Measurements from ENCODE around the gene SUPT3H. TPM values are rescaled to one million over a fixed set of nuclear protein-coding genes. Genes with fewer than 3 reads are reported as not detected.

Gene SUPT3H
- polyA plus RNA-seq, 3 donors = 2.4 to 3.5 (median 2.5) TPM

GRCh38 chr6:44837255-44837654 is 540.5 kb downstream of the SUPT3H start:
- Histone ChIP-seq H3K4me1 (ENCODE audit: control insufficient read depth in 1 of 2, insufficient read depth in 2 of 2, low read length in 2 of 2) (peaks cover 0 to 3% of the 10 kb centered on the region in 2 donors), H3K79me2 (ENCODE audit: insufficient read depth, low read length) (no peaks in the 10 kb centered on the region), H2AFZ (ENCODE audit: insufficient read depth, low read depth, low read length, poor library complexity, severe bottlenecking) (no peak overlapping the region), H3K4me2 (replicated peaks; ENCODE audit: extremely low read depth, low read length, poor library complexity, severe bottlenecking) (no peak overlapping the region), H3K9ac (ENCODE audit: insufficient read depth, low read length, poor library complexity, severe bottlenecking) (no peak overlapping the region), H3K36me3 (replicated peaks in 1 of 2; ENCODE audit: control insufficient read depth in 1 of 2, insufficient read depth in 2 of 2, low read length in 2 of 2) (no peaks in the 10 kb centered on the region), H3K27me3 (ENCODE audit: control insufficient read depth in 2 of 2, insufficient read depth in 2 of 2, low read length in 2 of 2) (no peaks in the 10 kb centered on the region), H3K27ac (ENCODE audit: low read depth in 1 of 2, low read length in 2 of 2) (no peak overlapping the region), H4K20me1 (ENCODE audit: insufficient read depth, low read length) (no peaks in the 10 kb centered on the region), H3K9me3 (replicated peaks in 1 of 2; ENCODE audit: control insufficient read depth in 1 of 2, insufficient read depth in 1 of 2, low read length in 2 of 2) (no peaks in the 10 kb centered on the region), H3K4me3 (replicated peaks in 1 of 3; ENCODE audit: low read depth in 2 of 3, low read length in 3 of 3) (no peak overlapping the region)
- H3K27me3 Mint-ChIP-seq (ENCODE audit: low read depth in 3 of 3) = no peaks in the 10 kb centered on the region
- peaks cover 2% of the 10 kb centered on the region for H3K4me1 Mint-ChIP-seq
- intact Hi-C loops (cut with micrococcal nuclease) = no loop called here
- no peak for DNase-seq
- no peak overlapping the region for H3K4me3 Mint-ChIP-seq
- H3K36me3 Mint-ChIP-seq = no peaks in the 10 kb centered on the region
- H3K9me3 Mint-ChIP-seq = peaks cover 0 to 2% (median 0%) of the 10 kb centered on the region in 7 donors
- H3K27ac Mint-ChIP-seq = no peak overlapping the region
- no peak for TF ChIP-seq CTCF (IDR thresholded peaks at IDR 0.05)

- Histone ChIP-seq H3K4me3 (replicated peaks in 1 of 3; ENCODE audit: low read depth in 2 of 3, low read length in 3 of 3) (no peak overlapping the region), H3K36me3 (replicated peaks in 1 of 2; ENCODE audit: control insufficient read depth in 1 of 2, insufficient read depth in 2 of 2, low read length in 2 of 2) (no peaks in the 10 kb centered on the region), H4K20me1 (ENCODE audit: insufficient read depth, low read length) (no peaks in the 10 kb centered on the region), H2AFZ (ENCODE audit: insufficient read depth, low read depth, low read length, poor library complexity, severe bottlenecking) (no peak overlapping the region), H3K4me1 (ENCODE audit: control insufficient read depth in 1 of 2, insufficient read depth in 2 of 2, low read length in 2 of 2) (peaks cover 20 to 21% of the 10 kb centered on the region in 2 donors), H3K79me2 (ENCODE audit: insufficient read depth, low read length) (no peaks in the 10 kb centered on the region), H3K4me2 (replicated peaks; ENCODE audit: extremely low read depth, low read length, poor library complexity, severe bottlenecking) (no peak overlapping the region), H3K9me3 (replicated peaks in 1 of 2; ENCODE audit: control insufficient read depth in 1 of 2, insufficient read depth in 1 of 2, low read length in 2 of 2) (no peaks in the 10 kb centered on the region), H3K27me3 (ENCODE audit: control insufficient read depth in 2 of 2, insufficient read depth in 2 of 2, low read length in 2 of 2) (no peaks in the 10 kb centered on the region), H3K9ac (ENCODE audit: insufficient read depth, low read length, poor library complexity, severe bottlenecking) (no peak overlapping the region), H3K27ac (ENCODE audit: low read depth in 1 of 2, low read length in 2 of 2) (no peak overlapping the region)
- TF ChIP-seq CTCF (IDR thresholded peaks at IDR 0.05) = no peak
- H3K27ac Mint-ChIP-seq = no peak overlapping the region
- WGBS (ENCODE audit: insufficient coverage) = no CpG with 5 or more reads among the region's 1 CpG
- no peak overlapping the region for H3K4me3 Mint-ChIP-seq
- no peaks in the 10 kb centered on the region for H3K9me3 Mint-ChIP-seq
- peaks cover 0 to 5% (median 0%) of the 10 kb centered on the region in 3 donors for H3K27me3 Mint-ChIP-seq (ENCODE audit: low read depth in 3 of 3)
- H3K4me1 Mint-ChIP-seq = peaks cover 20% of the 10 kb centered on the region
- no peak for DNase-seq
- H3K36me3 Mint-ChIP-seq = no peaks in the 10 kb centered on the region
- intact Hi-C loops (cut with micrococcal nuclease) = no loop called here
Measured at GRCh38 chr6:44833248-44833647, 544.5 kb downstream of the SUPT3H start.
